Astrocyte of the cerebellum (primary cell): ENCODE results near the gene LRRC40.

Experiments used
- DNase-seq: peaks from one replicate; pipeline ENCODE4 v3.0.0-alpha.2; 2011; ENCODE audit warnings: low read depth
- H3K4me3 ChIP-seq: 2 replicates; pipeline ENCODE4 v1.5.1; 2011; ENCODE audit warnings: mild to moderate bottlenecking, low read depth, low read length, moderate library complexity
- in situ Hi-C: cut with HindIII; loops from 2 replicates; pipeline ENCODE4 v1.10.0; 2017; ENCODE audit warnings: low sequenced_read_pairs
- TF ChIP-seq, protein P1 (sequence below): IDR thresholded peaks from 2 replicates; pipeline ENCODE4 v1.5.1; 2012; ENCODE audit warnings: low read length, low read depth, moderate library complexity, mild to moderate bottlenecking; ENCODE audit errors: missing control alignments

LRRC40 gene

DNA sequence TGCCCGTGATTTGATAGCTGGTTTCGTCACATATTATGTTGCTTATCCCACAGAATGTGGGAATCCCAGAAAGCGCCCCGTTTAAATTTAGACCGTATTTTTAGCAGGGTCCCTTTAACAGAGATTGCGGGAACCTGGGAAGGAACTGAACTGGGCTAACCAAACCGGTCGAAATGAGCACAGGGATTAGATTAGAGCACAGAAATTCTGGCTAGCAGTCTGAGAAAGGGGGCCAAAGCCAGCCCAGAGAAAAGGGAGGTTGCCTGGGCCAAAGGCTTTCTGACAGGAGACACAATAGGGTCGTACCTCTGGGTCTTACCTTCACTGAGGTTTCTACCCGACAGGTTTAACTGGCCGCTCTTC, 327 bp downstream of the LRRC40 start:
- TF ChIP-seq, protein P1, sequence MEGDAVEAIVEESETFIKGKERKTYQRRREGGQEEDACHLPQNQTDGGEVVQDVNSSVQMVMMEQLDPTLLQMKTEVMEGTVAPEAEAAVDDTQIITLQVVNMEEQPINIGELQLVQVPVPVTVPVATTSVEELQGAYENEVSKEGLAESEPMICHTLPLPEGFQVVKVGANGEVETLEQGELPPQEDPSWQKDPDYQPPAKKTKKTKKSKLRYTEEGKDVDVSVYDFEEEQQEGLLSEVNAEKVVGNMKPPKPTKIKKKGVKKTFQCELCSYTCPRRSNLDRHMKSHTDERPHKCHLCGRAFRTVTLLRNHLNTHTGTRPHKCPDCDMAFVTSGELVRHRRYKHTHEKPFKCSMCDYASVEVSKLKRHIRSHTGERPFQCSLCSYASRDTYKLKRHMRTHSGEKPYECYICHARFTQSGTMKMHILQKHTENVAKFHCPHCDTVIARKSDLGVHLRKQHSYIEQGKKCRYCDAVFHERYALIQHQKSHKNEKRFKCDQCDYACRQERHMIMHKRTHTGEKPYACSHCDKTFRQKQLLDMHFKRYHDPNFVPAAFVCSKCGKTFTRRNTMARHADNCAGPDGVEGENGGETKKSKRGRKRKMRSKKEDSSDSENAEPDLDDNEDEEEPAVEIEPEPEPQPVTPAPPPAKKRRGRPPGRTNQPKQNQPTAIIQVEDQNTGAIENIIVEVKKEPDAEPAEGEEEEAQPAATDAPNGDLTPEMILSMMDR = no peak
- peak overlapping the region; percentile 99 for H3K4me3 ChIP-seq
- DNase-seq = no peak
- in situ Hi-C loops = no loop called here

DNA sequence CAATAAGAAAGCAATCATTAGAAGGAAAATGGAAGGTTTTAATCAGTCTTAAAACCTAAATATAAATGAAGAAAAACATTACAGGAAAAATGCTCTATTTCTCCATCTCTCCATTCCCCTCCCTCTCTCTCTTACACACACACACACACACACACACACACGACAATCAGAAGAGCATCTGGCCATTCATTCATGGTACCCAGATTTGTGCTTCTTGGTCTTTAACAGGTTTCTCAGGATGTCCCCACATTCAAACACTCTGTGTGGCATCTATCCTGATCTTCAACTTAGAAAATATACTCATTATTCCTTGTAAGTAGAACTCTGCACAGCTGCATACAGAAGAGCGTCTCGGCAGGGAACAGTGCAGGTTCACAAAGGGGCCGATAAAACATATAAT, 779 bp downstream of the LRRC40 start:
- H3K4me3 ChIP-seq = peak overlapping the region; percentile 99
- in situ Hi-C loops = no loop called here
- TF ChIP-seq, protein P1 = no peak
- no peak for DNase-seq

- DNase-seq = no peak
- H3K4me3 ChIP-seq = peak overlapping the region; percentile 99
- in situ Hi-C loops = no loop called here
- TF ChIP-seq, protein P1 = no peak
Measured at GRCh38 chr1:70204139-70204538, 1.2 kb downstream of the LRRC40 start.

DNA sequence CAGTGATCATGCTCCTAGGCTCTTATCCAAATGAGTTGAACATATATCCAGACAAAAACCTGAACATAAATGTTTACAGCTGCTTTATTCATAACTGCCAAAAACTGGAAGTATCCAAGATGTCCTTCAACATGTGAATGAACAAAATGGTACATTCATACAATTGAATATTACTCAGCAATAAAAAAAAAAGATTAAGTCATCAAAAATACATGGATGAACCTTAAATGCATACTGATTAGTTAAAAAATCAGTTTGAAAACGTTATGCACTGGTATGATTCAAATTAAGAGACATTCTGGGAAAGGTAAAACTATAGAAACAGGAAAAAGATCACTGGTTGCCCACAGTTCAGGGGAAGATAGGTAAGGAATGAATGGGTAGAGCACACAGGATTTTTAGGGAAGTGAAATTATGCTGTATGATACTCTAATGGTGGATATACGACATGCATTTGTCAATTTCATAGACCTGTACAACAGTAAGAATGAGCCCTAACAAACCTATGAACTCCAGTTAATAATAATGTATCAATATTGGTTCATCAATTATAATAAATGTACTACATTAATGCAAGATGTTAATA, 3.1 kb downstream of the LRRC40 start:
- no peak for DNase-seq
- TF ChIP-seq, protein P1 = no peak
- in situ Hi-C loops = no loop called here
- H3K4me3 ChIP-seq = no peak overlapping the region

DNA sequence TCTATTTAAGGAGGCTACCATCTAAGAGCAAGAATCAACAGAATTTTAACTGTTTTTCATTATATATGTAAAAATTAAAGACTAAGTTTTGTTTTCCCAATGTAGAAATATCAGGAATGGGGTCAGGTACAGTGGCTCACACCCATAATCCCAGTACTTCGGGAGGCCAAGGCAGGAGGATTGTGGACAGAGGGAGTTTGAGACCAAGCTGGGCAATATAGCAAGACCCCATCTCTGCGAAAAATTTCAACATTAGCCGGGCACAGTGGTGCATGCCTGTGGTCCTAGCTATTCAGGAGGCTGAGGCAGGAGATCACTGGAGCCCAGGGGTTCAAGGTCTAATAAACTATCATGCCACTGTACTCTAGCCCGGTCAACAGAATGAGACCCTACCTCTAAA, 5.3 kb downstream of the LRRC40 start:
- in situ Hi-C loops = no loop called here

DNA sequence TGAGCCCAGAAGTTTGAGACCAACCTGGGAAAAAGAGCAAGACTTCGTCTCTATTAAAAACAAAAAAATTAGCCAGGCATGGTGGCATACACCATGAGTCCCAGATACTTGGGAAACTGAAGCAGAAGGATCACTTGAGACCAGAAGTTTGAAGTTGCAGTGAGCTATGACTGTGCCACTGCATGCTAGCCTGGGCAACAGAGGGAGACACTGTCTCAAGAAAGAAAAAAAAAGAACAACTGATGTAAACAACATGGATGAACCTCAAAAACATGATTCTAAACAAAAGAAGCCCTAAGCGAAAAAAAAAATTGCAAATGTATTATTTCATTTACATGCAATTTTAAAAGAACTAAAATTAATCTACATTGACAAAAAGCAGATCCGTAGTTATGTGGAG, 9.0 kb downstream of the LRRC40 start:
- H3K4me3 ChIP-seq = no peak overlapping the region
- DNase-seq = no peak
- in situ Hi-C loops = no loop called here
- TF ChIP-seq, protein P1 = no peak

More for the DNA sequence above, 5.3 kb downstream of the LRRC40 start:
- H3K4me3 ChIP-seq = no peak overlapping the region
- no peak for DNase-seq
- TF ChIP-seq, protein P1 = no peak
